SK-N-SH (cell line): ENCODE data around the gene FAM229B. TPM values are rescaled to one million over a fixed set of nuclear protein-coding genes. Genes with fewer than 3 reads are reported as not detected.

Source experiments
- CTCF ChIA-PET: fragments of 300-600, 350-600 bp; formaldehyde crosslinking; extraction: SDS; loops from one replicate; lab custom pipeline; 2021; lab: Yijun Ruan, JAX
- POLR2A ChIA-PET: fragments of 350-600 bp; sonication (Branson Sonifier 250); formaldehyde crosslinking; extraction: SDS; loops from one replicate; lab custom pipeline; 2020; ENCODE audit warnings: antibody characterized with exemption, inconsistent platforms; lab: Yijun Ruan, JAX
- DNase-seq: peaks from one replicate; pipeline ENCODE4 v3.0.0; 2012
- H2AFZ ChIP-seq: fragments of 200-600 bp; sonication (generic); 2 replicates; pipeline ENCODE4 v1.8.1; 2016; ENCODE audit warnings: antibody characterized with exemption, mild to moderate bottlenecking, low read depth
- H3F3A ChIP-seq: fragments of 200-600 bp; sonication (generic); replicated peaks from 2 replicates; pipeline ENCODE3; 2016; ENCODE audit warnings: antibody characterized with exemption, mild to moderate bottlenecking; ENCODE audit not compliant: insufficient read depth
- H3K27ac ChIP-seq, 2 experiments: fragments of 200-500 bp in 1 of 2; fragments of 200-600 bp in 1 of 2; sonication (Bioruptor generic) in 1 of 2; sonication (generic), shearing (Covaris generic) in 1 of 2; 2 replicates each; pipeline versions ENCODE4 v1.5.1 to v1.6.1; 2014 to 2016; ENCODE audit warnings: low read depth in 2 of 2, inconsistent platforms in 1 of 2, low read length in 1 of 2, mild to moderate bottlenecking in 1 of 2, mixed read lengths in 1 of 2
- H3K27me3 ChIP-seq: fragments of 200-600 bp; sonication (generic), shearing (Covaris generic); 2 replicates; pipeline ENCODE4 v1.6.1; 2016; ENCODE audit warnings: mixed run types; ENCODE audit not compliant: insufficient read depth
- H3K36me3 ChIP-seq, 2 experiments: fragments of 200-500 bp in 1 of 2; fragments of 200-600 bp in 1 of 2; sonication (Bioruptor generic) in 1 of 2; sonication (generic) in 1 of 2; replicated peaks in 1 of 2; 2 replicates each; pipeline versions ENCODE3 to v1.5.1; 2014 to 2016; ENCODE audit warnings: low read length in 1 of 2, mild to moderate bottlenecking in 1 of 2; ENCODE audit not compliant: insufficient read depth in 2 of 2, control insufficient read depth in 1 of 2
- H3K4me1 ChIP-seq, 2 experiments: fragments of 200-500 bp in 1 of 2; fragments of 200-600 bp in 1 of 2; sonication (Bioruptor generic) in 1 of 2; sonication (generic), shearing (Covaris generic) in 1 of 2; 2 replicates each; pipeline versions ENCODE4 v1.5.1 to v1.6.1; 2014 to 2016; ENCODE audit warnings: low read depth in 1 of 2, low read length in 1 of 2, mixed run types in 1 of 2; ENCODE audit not compliant: insufficient read depth in 2 of 2, control insufficient read depth in 1 of 2
- H3K4me2 ChIP-seq: fragments of 200-600 bp; sonication (generic), shearing (Covaris generic); 2 replicates; pipeline ENCODE4 v1.6.1; 2017; ENCODE audit warnings: mixed run types
- H3K4me3 ChIP-seq, 2 experiments: fragments of 200-500 bp in 1 of 2; fragments of 200-600 bp in 1 of 2; sonication (Bioruptor generic) in 1 of 2; sonication (generic), shearing (Covaris generic) in 1 of 2; 2 replicates each; pipeline versions ENCODE4 v1.5.1 to v1.8.1; 2014 to 2016; ENCODE audit warnings: low read depth in 2 of 2, inconsistent platforms in 1 of 2, low read length in 1 of 2, mild to moderate bottlenecking in 1 of 2, mixed read lengths in 1 of 2, moderate library complexity in 1 of 2
- H3K79me2 ChIP-seq: fragments of 200-600 bp; sonication (generic); 2 replicates; pipeline ENCODE4 v1.8.1; 2017; ENCODE audit warnings: mild to moderate bottlenecking; ENCODE audit not compliant: insufficient read depth
- H3K9ac ChIP-seq: fragments of 200-600 bp; sonication (generic); 2 replicates; pipeline ENCODE4 v1.6.1; 2017; ENCODE audit warnings: mixed run types
- H3K9me2 ChIP-seq: fragments of 200-600 bp; sonication (generic); 2 replicates; pipeline ENCODE4 v1.6.1; 2017; ENCODE audit warnings: mixed run types
- H3K9me3 ChIP-seq: fragments of 200-600 bp; sonication (generic); 2 replicates; pipeline ENCODE4 v1.6.1; 2017; ENCODE audit warnings: mixed run types, mild to moderate bottlenecking, moderate library complexity
- H4K20me1 ChIP-seq: fragments of 200-600 bp; sonication (generic); 2 replicates; pipeline ENCODE4 v1.6.1; 2017; ENCODE audit warnings: mild to moderate bottlenecking, mixed run types; ENCODE audit not compliant: insufficient read depth
- CHD2 ChIP-seq: fragments of 150-350 bp; IDR thresholded peaks from 2 replicates; pipeline ENCODE4 v1.6.1; 2018; ENCODE audit warnings: low read length; ENCODE audit not compliant: partially characterized antibody
- FOXJ3 ChIP-seq: sonication (generic); formaldehyde crosslinking; IDR thresholded peaks from 2 replicates; pipeline ENCODE4 v1.5.1; 2020; ENCODE audit warnings: mild to moderate bottlenecking, missing genetic modification reagents
- FOXM1 ChIP-seq: IDR thresholded peaks from 2 replicates; pipeline ENCODE4 v1.4.0; 2012; ENCODE audit warnings: low read depth, mild to moderate bottlenecking
- GATA2 ChIP-seq: sonication (generic); formaldehyde crosslinking; IDR thresholded peaks from 2 replicates; pipeline ENCODE4 v1.5.0; 2020; ENCODE audit warnings: mild to moderate bottlenecking, missing genetic modification reagents
- IRF3 ChIP-seq: fragments of 150-350 bp; IDR thresholded peaks from 2 replicates; pipeline ENCODE4 v1.6.1; 2016; ENCODE audit warnings: mild to moderate bottlenecking, low read depth, low read length
- NFIC ChIP-seq: IDR thresholded peaks from 2 replicates; pipeline ENCODE4 v1.4.0; 2012; ENCODE audit warnings: borderline replicate concordance
- POLR2AphosphoS5 ChIP-seq: IDR thresholded peaks from 2 replicates; pipeline ENCODE4 v1.6.1; 2012; ENCODE audit warnings: low read depth, low read length
- RXRA ChIP-seq: IDR thresholded peaks from 2 replicates; pipeline ENCODE4 v1.4.0; 2012; ENCODE audit warnings: low read depth, mild to moderate bottlenecking, borderline replicate concordance
- USF1 ChIP-seq: IDR thresholded peaks from 2 replicates; pipeline ENCODE4 v1.4.0; 2012; ENCODE audit warnings: low read depth, borderline replicate concordance
- ZBTB33 ChIP-seq: IDR thresholded peaks from 2 replicates; pipeline ENCODE4 v1.4.0; 2012; ENCODE audit warnings: low read depth, borderline replicate concordance
- WGBS: methylation state at CpG from one replicate; pipeline ENCODE4 v1.1.6; 2017; ENCODE audit warnings: low lambda C conversion rate; 5-methylcytosine and 5-hydroxymethylcytosine counted together
- polyA plus RNA-seq, 3 experiments: library from polyadenylated mRNA; depleted of rRNA; stranded (reverse); fragments of >200 nt; gene quantifications; 2 replicates each; pipeline ENCODE4 v1.2.3, GENCODE V29; 2012
- TF ChIP-seq, protein P1 (sequence below): IDR thresholded peaks from 2 replicates; pipeline ENCODE4; 2012
- TF ChIP-seq, protein P2 (sequence below): IDR thresholded peaks from 2 replicates; pipeline ENCODE4 v1.6.1; 2012; ENCODE audit warnings: mild to moderate bottlenecking, low read depth, low read length, moderate library complexity

FAM229B gene
- polyA plus RNA-seq, 1 of the 3 experiments (the other 2 are of a cell fraction): 15.9 TPM

DNA sequence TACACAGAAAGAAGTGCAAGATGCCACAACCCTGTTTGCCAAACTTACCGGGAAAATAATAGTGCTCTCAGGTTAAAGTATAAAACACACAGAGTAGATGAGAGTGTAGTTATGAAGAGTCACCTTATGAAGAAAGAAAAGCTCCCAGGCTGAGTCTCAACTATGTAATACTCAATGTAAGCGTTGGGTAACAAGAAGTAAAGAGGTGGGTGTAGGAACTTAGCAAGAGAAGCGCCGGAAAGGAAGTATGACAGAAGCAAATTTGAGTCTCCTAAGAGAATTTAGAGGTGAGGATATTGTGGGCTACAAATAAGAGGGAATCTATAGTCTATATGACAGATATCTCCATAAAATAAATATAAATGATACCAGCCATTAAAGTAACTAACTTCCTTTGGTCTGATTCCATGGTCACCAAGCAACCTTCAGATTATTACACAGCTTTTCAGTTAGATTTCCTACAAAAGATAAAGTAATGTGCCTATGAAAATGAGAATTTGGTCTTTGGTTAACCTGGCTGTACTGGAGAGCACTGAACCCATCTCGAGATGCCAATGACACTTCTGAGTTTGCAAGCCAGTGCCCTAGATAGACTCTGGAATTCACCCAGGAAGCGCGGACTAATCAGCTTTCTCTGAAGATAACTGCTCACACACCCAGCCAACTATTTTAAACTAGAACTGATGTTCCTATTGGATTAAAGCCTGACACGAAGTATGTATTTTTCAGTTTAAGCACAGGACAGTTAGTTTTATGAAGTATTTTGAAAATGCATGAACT, 1.9 kb upstream of the FAM229B start:
- TF ChIP-seq POLR2AphosphoS5 (no peak), ZBTB33 (no peak), FOXM1 (no peak), USF1 (no peak), CHD2 (no peak), FOXJ3 (no peak), RXRA (no peak), GATA2 (CRISPR knock-in tag) (no peak), NFIC (no peak), IRF3 (no peak)
- TF ChIP-seq, protein P1, sequence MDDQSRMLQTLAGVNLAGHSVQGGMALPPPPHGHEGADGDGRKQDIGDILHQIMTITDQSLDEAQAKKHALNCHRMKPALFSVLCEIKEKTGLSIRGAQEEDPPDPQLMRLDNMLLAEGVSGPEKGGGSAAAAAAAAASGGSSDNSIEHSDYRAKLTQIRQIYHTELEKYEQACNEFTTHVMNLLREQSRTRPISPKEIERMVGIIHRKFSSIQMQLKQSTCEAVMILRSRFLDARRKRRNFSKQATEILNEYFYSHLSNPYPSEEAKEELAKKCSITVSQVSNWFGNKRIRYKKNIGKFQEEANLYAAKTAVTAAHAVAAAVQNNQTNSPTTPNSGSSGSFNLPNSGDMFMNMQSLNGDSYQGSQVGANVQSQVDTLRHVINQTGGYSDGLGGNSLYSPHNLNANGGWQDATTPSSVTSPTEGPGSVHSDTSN: no peak
- TF ChIP-seq, protein P2, sequence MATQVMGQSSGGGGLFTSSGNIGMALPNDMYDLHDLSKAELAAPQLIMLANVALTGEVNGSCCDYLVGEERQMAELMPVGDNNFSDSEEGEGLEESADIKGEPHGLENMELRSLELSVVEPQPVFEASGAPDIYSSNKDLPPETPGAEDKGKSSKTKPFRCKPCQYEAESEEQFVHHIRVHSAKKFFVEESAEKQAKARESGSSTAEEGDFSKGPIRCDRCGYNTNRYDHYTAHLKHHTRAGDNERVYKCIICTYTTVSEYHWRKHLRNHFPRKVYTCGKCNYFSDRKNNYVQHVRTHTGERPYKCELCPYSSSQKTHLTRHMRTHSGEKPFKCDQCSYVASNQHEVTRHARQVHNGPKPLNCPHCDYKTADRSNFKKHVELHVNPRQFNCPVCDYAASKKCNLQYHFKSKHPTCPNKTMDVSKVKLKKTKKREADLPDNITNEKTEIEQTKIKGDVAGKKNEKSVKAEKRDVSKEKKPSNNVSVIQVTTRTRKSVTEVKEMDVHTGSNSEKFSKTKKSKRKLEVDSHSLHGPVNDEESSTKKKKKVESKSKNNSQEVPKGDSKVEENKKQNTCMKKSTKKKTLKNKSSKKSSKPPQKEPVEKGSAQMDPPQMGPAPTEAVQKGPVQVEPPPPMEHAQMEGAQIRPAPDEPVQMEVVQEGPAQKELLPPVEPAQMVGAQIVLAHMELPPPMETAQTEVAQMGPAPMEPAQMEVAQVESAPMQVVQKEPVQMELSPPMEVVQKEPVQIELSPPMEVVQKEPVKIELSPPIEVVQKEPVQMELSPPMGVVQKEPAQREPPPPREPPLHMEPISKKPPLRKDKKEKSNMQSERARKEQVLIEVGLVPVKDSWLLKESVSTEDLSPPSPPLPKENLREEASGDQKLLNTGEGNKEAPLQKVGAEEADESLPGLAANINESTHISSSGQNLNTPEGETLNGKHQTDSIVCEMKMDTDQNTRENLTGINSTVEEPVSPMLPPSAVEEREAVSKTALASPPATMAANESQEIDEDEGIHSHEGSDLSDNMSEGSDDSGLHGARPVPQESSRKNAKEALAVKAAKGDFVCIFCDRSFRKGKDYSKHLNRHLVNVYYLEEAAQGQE: no peak
- no peaks in the 10 kb centered on the region; the same call in 1 of the 2 replicates for H3K79me2 ChIP-seq
- H3K9me3 ChIP-seq: no peaks in the 10 kb centered on the region
- no peaks in the 10 kb centered on the region for H4K20me1 ChIP-seq
- ChIA-PET POLR2A (interaction anchor here (0.8 kb wide), 1 partner anchor 37 kb away, joined by 3 read pairs; no protein-coding TSS in a partner anchor), CTCF (interaction anchor here (0.8 to 3.7 kb wide), 7 partner anchors 42 to 95 kb away, joined by 3 to 42 read pairs (median 3); no protein-coding TSS in a partner anchor)
- DNase-seq: no peak
- no peak overlapping the region for H3K4me3 ChIP-seq
- no peaks in the 10 kb centered on the region for H3K27me3 ChIP-seq
- no peak overlapping the region for H3K4me2 ChIP-seq
- H3K36me3 ChIP-seq: peaks cover 23 to 34% of the 10 kb centered on the region in 2 experiments
- peaks cover 4% of the 10 kb centered on the region for H3F3A ChIP-seq
- WGBS: 95% methylated on average over 8 of the region's 8 CpGs
- no peaks in the 10 kb centered on the region for H3K9me2 ChIP-seq
- H3K4me1 ChIP-seq: peaks cover 2 to 5% of the 10 kb centered on the region in 2 experiments
- H3K27ac ChIP-seq: no peak overlapping the region
- no peak overlapping the region for H3K9ac ChIP-seq
- H2AFZ ChIP-seq: no peak overlapping the region
